HEK293 (cell line): ENCODE results near the gene HOXD11.

ENCODE experiments used
- REPIN1 ChIP-seq: fragments of 450-650 bp; formaldehyde crosslinking; IDR thresholded peaks from 2 replicates; pipeline ENCODE4 v1.5.1; 2017; ENCODE audit warnings: missing biosample characterization, missing genetic modification characterization, low read depth
- ZNF555 ChIP-seq: fragments of 450-650 bp; formaldehyde crosslinking; conservative IDR thresholded peaks from 2 replicates; pipeline ENCODE4 v1.5.1; 2017; ENCODE audit warnings: missing biosample characterization, mild to moderate bottlenecking, missing genetic modification characterization, inconsistent platforms

DNA sequence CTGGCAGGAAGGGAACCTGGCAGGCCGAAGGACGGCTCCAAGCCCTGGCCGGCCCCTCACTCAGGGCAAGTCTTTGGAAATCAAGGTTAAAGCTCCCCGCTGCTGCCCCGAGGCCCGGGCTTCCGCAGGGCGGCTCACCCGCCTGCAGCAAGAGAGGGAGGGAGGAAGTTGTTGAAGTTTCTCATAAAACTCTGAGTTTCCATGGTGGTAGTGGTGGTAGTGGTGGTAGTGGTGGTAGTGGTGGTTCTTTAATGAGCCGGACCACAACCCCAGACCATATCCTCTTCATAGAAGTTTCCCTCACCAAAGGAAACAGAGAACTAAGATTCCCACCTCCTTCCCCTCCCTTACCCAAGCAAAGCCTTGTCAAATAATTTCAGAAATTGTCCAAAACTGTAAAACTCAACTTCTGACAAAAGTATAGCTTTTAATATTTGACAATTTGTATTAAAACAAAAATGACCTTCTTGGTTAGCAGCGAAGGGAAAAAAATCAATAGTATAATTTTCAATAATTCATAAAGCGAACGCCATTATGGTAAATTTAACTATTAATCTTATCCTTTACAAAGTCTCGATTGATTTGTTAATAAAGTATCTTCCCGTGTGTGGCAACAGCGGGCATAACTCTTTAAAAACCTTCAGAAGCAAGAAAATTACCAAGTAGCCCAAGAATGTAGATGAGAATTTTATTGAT lies 8.0 kb downstream of the HOXD11 start:
- no peak for TF ChIP-seq REPIN1 (tag by site-specific recombination)
- TF ChIP-seq ZNF555 (tag by site-specific recombination): no peak
